IMR-90 (cell line): Measurements from ENCODE around the gene TRAPPC14. TPM values are rescaled to one million over a fixed set of nuclear protein-coding genes. Genes with fewer than 3 reads are reported as not detected.

Source experiments
- ATAC-seq: fragments of 200-7000 bp; cut with Tn5 transposase; 2 replicates; pipeline ENCODE4 v1.9.1; 2020; ENCODE audit warnings: low read depth, mild to moderate bottlenecking, moderate library complexity
- BruUV-seq: library from RNA; stranded (reverse); fragments of 400-500 nt; replicated peaks from 2 replicates; lab custom pipeline; 2021; lab: Mats Ljungman, UMichigan
- CTCF ChIA-PET: fragments of 300-600 bp; formaldehyde crosslinking; extraction: SDS; loops from one replicate; lab custom pipeline; 2021; ENCODE audit warnings: antibody characterized with exemption; lab: Yijun Ruan, JAX
- POLR2A ChIA-PET: fragments of 300-600 bp; sonication (Branson Sonifier 250); formaldehyde crosslinking; loops from one replicate; lab custom pipeline; 2022; ENCODE audit warnings: antibody characterized with exemption; ENCODE audit not compliant: unreplicated experiment; lab: Charles Lee
- DNase-seq: peaks from one replicate; pipeline ENCODE4 v3.0.0; 2013
- H2AFZ ChIP-seq: replicated peaks from 2 replicates; pipeline ENCODE3; 2013; ENCODE audit warnings: low read length, mild to moderate bottlenecking; ENCODE audit not compliant: poor library complexity
- H2AK5ac ChIP-seq: 2 replicates; pipeline ENCODE4 v1.6.1; 2013; ENCODE audit warnings: low read depth, low read length, inconsistent platforms
- H2AK9ac ChIP-seq: replicated peaks from 2 replicates; pipeline ENCODE3; 2013; ENCODE audit warnings: mild to moderate bottlenecking, low read depth, low read length, moderate library complexity; ENCODE audit not compliant: poor library complexity
- H2BK120ac ChIP-seq: 2 replicates; pipeline ENCODE4 v1.6.1; 2013; ENCODE audit warnings: low read depth, low read length, inconsistent platforms
- H2BK15ac ChIP-seq: 3 replicates; pipeline ENCODE4 v1.6.1; 2013; ENCODE audit warnings: low read depth, low read length, inconsistent platforms
- H2BK20ac ChIP-seq: 2 replicates; pipeline ENCODE4 v1.6.1; 2013; ENCODE audit warnings: low read depth, mild to moderate bottlenecking, inconsistent platforms, low read length, moderate library complexity
- H2BK5ac ChIP-seq: 2 replicates; pipeline ENCODE4 v1.6.1; 2013; ENCODE audit warnings: mild to moderate bottlenecking, low read depth, low read length, inconsistent platforms; ENCODE audit not compliant: poor library complexity, severe bottlenecking
- H3K14ac ChIP-seq: replicated peaks from 2 replicates; pipeline ENCODE4 v1.6.1; 2013; ENCODE audit warnings: low read depth, low read length, inconsistent platforms
- H3K18ac ChIP-seq: 2 replicates; pipeline ENCODE4 v1.6.1; 2013; ENCODE audit warnings: low read depth, low read length, control low read depth
- H3K23ac ChIP-seq: 2 replicates; pipeline ENCODE4 v1.6.1; 2013; ENCODE audit warnings: low read depth, low read length, inconsistent platforms
- H3K27ac ChIP-seq: 2 replicates; pipeline ENCODE4 v1.5.1; 2013; ENCODE audit warnings: mild to moderate bottlenecking, control low read depth, low read length; ENCODE audit not compliant: insufficient read depth
- H3K27me3 ChIP-seq: 2 replicates; pipeline ENCODE4 v1.6.1; 2013; ENCODE audit warnings: low read length; ENCODE audit not compliant: control insufficient read depth, insufficient read depth
- H3K36me3 ChIP-seq: 2 replicates; pipeline ENCODE4 v1.6.1; 2013; ENCODE audit warnings: low read length, mixed read lengths; ENCODE audit not compliant: control insufficient read depth, insufficient read depth
- H3K4ac ChIP-seq: 2 replicates; pipeline ENCODE4 v1.6.1; 2013; ENCODE audit warnings: low read depth, low read length, inconsistent platforms
- H3K4me1 ChIP-seq: 2 replicates; pipeline ENCODE4 v1.6.1; 2013; ENCODE audit warnings: low read length, mixed read lengths; ENCODE audit not compliant: control insufficient read depth, insufficient read depth
- H3K4me2 ChIP-seq: 2 replicates; pipeline ENCODE4 v1.6.1; 2013; ENCODE audit warnings: low read depth, mild to moderate bottlenecking, control low read depth, low read length, moderate library complexity
- H3K4me3 ChIP-seq: 2 replicates; pipeline ENCODE4 v1.5.1; 2013; ENCODE audit warnings: low read depth, mild to moderate bottlenecking, control low read depth, low read length, moderate library complexity; ENCODE audit not compliant: insufficient read depth
- H3K56ac ChIP-seq: 2 replicates; pipeline ENCODE4 v1.6.1; 2013; ENCODE audit warnings: low read length, inconsistent platforms; ENCODE audit not compliant: insufficient read depth; ENCODE audit errors: extremely low read depth
- H3K79me1 ChIP-seq, 2 experiments: 2 replicates each; pipeline ENCODE4 v1.6.1; 2013; ENCODE audit warnings: low read length in 2 of 2, inconsistent platforms in 1 of 2, low read depth in 1 of 2
- H3K9ac ChIP-seq: 2 replicates; pipeline ENCODE4 v1.6.1; 2013; ENCODE audit warnings: low read depth, low read length, control low read depth
- H3K9me1 ChIP-seq: 2 replicates; pipeline ENCODE4 v1.6.1; 2013; ENCODE audit warnings: low read length, inconsistent platforms; ENCODE audit not compliant: insufficient read depth
- H3K9me3 ChIP-seq: 2 replicates; pipeline ENCODE4 v1.6.1; 2013; ENCODE audit warnings: low read length; ENCODE audit not compliant: control insufficient read depth, insufficient read depth
- H4K20me1 ChIP-seq: 2 replicates; pipeline ENCODE4 v1.6.1; 2013; ENCODE audit warnings: low read length, inconsistent platforms; ENCODE audit not compliant: insufficient read depth
- H4K5ac ChIP-seq: 2 replicates; pipeline ENCODE4 v1.6.1; 2013; ENCODE audit warnings: mild to moderate bottlenecking, low read depth, low read length, control low read depth
- H4K8ac ChIP-seq, 2 experiments: 2 replicates each; pipeline ENCODE4 v1.6.1; 2013; ENCODE audit warnings: low read depth in 2 of 2, low read length in 2 of 2, control low read depth in 1 of 2, inconsistent platforms in 1 of 2
- H4K91ac ChIP-seq: 2 replicates; pipeline ENCODE4 v1.6.1; 2013; ENCODE audit warnings: low read depth, low read length, inconsistent platforms; ENCODE audit not compliant: insufficient read depth
- BHLHE40 ChIP-seq: fragments of 150-350 bp; IDR thresholded peaks from 2 replicates; pipeline ENCODE4 v1.6.1; 2016; ENCODE audit warnings: mild to moderate bottlenecking, low read depth, low read length
- CEBPB ChIP-seq: IDR thresholded peaks from 2 replicates; pipeline ENCODE4 v1.6.1; 2012; ENCODE audit warnings: low read depth, low read length, improper control_type of control experiment
- CHD1 ChIP-seq: IDR thresholded peaks from 2 replicates; pipeline ENCODE4 v1.6.1; 2012; ENCODE audit warnings: low read depth, low read length, improper control_type of control experiment
- CTCF ChIP-seq: conservative IDR thresholded peaks from 2 replicates; pipeline ENCODE4 v1.5.1; 2012; ENCODE audit warnings: mild to moderate bottlenecking, low read depth, low read length, improper control_type of control experiment
- FOS ChIP-seq: fragments of 150-350 bp; IDR thresholded peaks from 2 replicates; pipeline ENCODE4 v1.6.1; 2016; ENCODE audit warnings: low read depth, low read length
- MAFK ChIP-seq: IDR thresholded peaks from 2 replicates; pipeline ENCODE4 v1.6.1; 2012; ENCODE audit warnings: low read depth, low read length, improper control_type of control experiment
- MAZ ChIP-seq: IDR thresholded peaks from 2 replicates; pipeline ENCODE4 v1.6.1; 2012; ENCODE audit warnings: low read depth, mild to moderate bottlenecking, low read length, improper control_type of control experiment, moderate library complexity, borderline replicate concordance
- MXI1 ChIP-seq: IDR thresholded peaks from 2 replicates; pipeline ENCODE4 v1.6.1; 2012; ENCODE audit warnings: low read depth, mild to moderate bottlenecking, low read length, moderate library complexity, borderline replicate concordance
- NFE2L2 ChIP-seq: fragments of 150-350 bp; IDR thresholded peaks from 2 replicates; pipeline ENCODE4 v1.6.1; 2016; ENCODE audit warnings: low read depth, mild to moderate bottlenecking, low read length
- POLR2A ChIP-seq: IDR thresholded peaks from 2 replicates; pipeline ENCODE4 v1.6.1; 2012; ENCODE audit warnings: mild to moderate bottlenecking, low read depth, low read length
- RCOR1 ChIP-seq: IDR thresholded peaks from 2 replicates; pipeline ENCODE4 v1.6.1; 2012; ENCODE audit warnings: mild to moderate bottlenecking, low read length, improper control_type of control experiment; ENCODE audit not compliant: insufficient replicate concordance
- RFX5 ChIP-seq: IDR thresholded peaks from 2 replicates; pipeline ENCODE4 v1.8.0; 2012; ENCODE audit warnings: low read depth, mild to moderate bottlenecking, low read length, moderate library complexity
- SMC3 ChIP-seq: fragments of 150-350 bp; IDR thresholded peaks from 2 replicates; pipeline ENCODE4 v1.6.1; 2016; ENCODE audit warnings: low read depth, mild to moderate bottlenecking, antibody characterized with exemption, low read length, moderate library complexity
- USF2 ChIP-seq: fragments of 150-350 bp; IDR thresholded peaks from 2 replicates; pipeline ENCODE4 v1.6.1; 2017; ENCODE audit warnings: mild to moderate bottlenecking, antibody characterized with exemption, low read length, low read depth
- WGBS, 2 experiments: methylation state at CpG; one replicate each; pipeline versions ENCODE4 v1.1.5 to v1.1.7; 2013; ENCODE audit warnings: missing lambda C conversion rate in 2 of 2; ENCODE audit not compliant: insufficient read length in 1 of 2; ENCODE audit errors: extremely low coverage in 2 of 2; 5-methylcytosine and 5-hydroxymethylcytosine counted together
- dilution Hi-C: fragments of 300-500 bp; cut with HindIII; formaldehyde crosslinking; loops from one replicate; pipeline ENCODE4 v1.14.3; 2018; ENCODE audit warnings: low sequenced_read_pairs; ENCODE audit not compliant: unreplicated experiment
- in situ Hi-C: fragments of 300-500 bp; cut with MboI; formaldehyde crosslinking; loops from 3 replicates; pipeline ENCODE4 v1.14.3; 2019; ENCODE audit warnings: low sequenced_read_pairs, inconsistent platforms, mixed read lengths
- intact Hi-C: fragments of 100-400 bp; cut with micrococcal nuclease; formaldehyde crosslinking; loops from 2 replicates; pipeline ENCODE4 v1.10.0; 2022
- polyA plus RNA-seq, 3 experiments: library from polyadenylated mRNA; depleted of rRNA; stranded (reverse); fragments of >200 nt; gene quantifications; 2 replicates each; pipeline ENCODE4 v1.2.3, GENCODE V29; 2012; ENCODE audit warnings: low replicate concordance in 1 of 3
- total RNA-seq: library from RNA; depleted of rRNA; stranded (reverse); fragments of >200 nt; gene quantifications from 2 replicates; pipeline ENCODE4 v1.2.3, GENCODE V29; 2012
- TF ChIP-seq, protein P1 (sequence below): fragments of 150-350 bp; IDR thresholded peaks from 2 replicates; pipeline ENCODE4 v1.6.1; 2016; ENCODE audit warnings: low read depth, mild to moderate bottlenecking, low read length, moderate library complexity, borderline replicate concordance

Gene TRAPPC14
- total and polyA plus RNA-seq, 2 of the 4 experiments (the other 2 are of a cell fraction) = 4.5 to 15.9 TPM

DNA sequence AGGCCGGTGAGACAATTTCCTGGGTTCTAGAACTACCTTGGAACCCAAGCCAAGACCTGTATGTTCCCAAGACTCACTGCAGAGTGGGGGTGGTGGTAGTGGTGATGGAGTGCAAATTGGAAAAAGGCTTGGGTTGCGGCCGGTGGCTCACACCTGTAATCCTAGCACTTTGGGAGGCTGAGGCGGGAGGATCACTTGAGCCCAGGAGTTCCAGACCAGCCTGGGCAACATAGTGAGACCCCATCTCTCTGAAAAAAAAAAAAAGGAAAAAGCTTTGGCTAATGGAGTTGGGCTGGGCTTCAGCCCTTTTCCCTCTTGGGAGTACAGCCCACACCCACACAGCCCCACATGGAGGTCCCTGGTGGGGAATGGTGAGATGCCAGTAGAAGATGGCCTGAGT is 53.0 kb downstream of the TRAPPC14 start:
- Histone ChIP-seq H3K23ac (no peak overlapping the region), H2BK120ac (no peak overlapping the region), H4K91ac (no peak overlapping the region), H2BK20ac (no peak overlapping the region), H3K36me3 (peaks cover 50% of the 10 kb centered on the region), H3K4ac (no peak overlapping the region), H3K18ac (no peak overlapping the region), H4K20me1 (peaks cover 7% of the 10 kb centered on the region; the same call in 1 of the 2 replicates), H3K9me1 (peaks cover 5% of the 10 kb centered on the region; the same call in 1 of the 2 replicates), H3K9ac (no peak overlapping the region), H3K79me1 (peaks cover 6 to 23% of the 10 kb centered on the region in 2 experiments), H2AK5ac (no peak overlapping the region), H3K9me3 (no peaks in the 10 kb centered on the region), H3K27ac (no peak overlapping the region), H2AFZ (no peak overlapping the region), H3K14ac (no peak overlapping the region), H3K4me2 (no peak overlapping the region), H3K4me3 (no peak overlapping the region), H2AK9ac (no peak overlapping the region), H2BK5ac (no peak overlapping the region), H3K56ac (no peak overlapping the region), H3K27me3 (no peaks in the 10 kb centered on the region), H2BK15ac (no peak overlapping the region), H3K4me1 (peaks cover 8% of the 10 kb centered on the region), H4K5ac (no peak overlapping the region), H4K8ac (no peak overlapping the region)
- ChIA-PET CTCF (no interaction called here), POLR2A (no interaction called here)
- in situ Hi-C loops (no loop called here), dilution Hi-C loops (no loop called here), intact Hi-C loops (no loop called here)
- no peak for DNase-seq
- ATAC-seq = no peak
- no peak for TF ChIP-seq CHD1
- TF ChIP-seq POLR2A = no peak
- no peak for TF ChIP-seq CEBPB
- no peak for TF ChIP-seq RCOR1
- TF ChIP-seq, protein P1, sequence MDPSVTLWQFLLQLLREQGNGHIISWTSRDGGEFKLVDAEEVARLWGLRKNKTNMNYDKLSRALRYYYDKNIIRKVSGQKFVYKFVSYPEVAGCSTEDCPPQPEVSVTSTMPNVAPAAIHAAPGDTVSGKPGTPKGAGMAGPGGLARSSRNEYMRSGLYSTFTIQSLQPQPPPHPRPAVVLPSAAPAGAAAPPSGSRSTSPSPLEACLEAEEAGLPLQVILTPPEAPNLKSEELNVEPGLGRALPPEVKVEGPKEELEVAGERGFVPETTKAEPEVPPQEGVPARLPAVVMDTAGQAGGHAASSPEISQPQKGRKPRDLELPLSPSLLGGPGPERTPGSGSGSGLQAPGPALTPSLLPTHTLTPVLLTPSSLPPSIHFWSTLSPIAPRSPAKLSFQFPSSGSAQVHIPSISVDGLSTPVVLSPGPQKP = no peak
- TF ChIP-seq MXI1 = no peak
- TF ChIP-seq MAFK = no peak
- TF ChIP-seq USF2 = no peak
- no peak for TF ChIP-seq BHLHE40
- TF ChIP-seq CTCF = no peak
- TF ChIP-seq RFX5 = no peak
- no peak for TF ChIP-seq NFE2L2
- no peak for TF ChIP-seq MAZ
- no peak for TF ChIP-seq SMC3
- TF ChIP-seq FOS = no peak
- WGBS, 2 experiments = no CpG with 5 or more reads among the region's 4 CpGs
- BruUV-seq = no TSS peak
